K562 (cell line): Measurements from ENCODE around the gene MPZL3. TPM values are rescaled to one million over a fixed set of nuclear protein-coding genes. Genes with fewer than 3 reads are reported as not detected.

Experiments used
- ATAC-seq: fragments of 200-7000 bp; cut with Tn5 transposase; 3 replicates; pipeline ENCODE4 v1.9.1; 2020; ENCODE audit warnings: moderate library complexity
- BruUV-seq: library from RNA; stranded (reverse); fragments of 400-500 nt; replicated peaks from 2 replicates; lab custom pipeline; 2021; lab: Mats Ljungman, UMichigan
- CTCF ChIA-PET: fragments of 300-600 bp; formaldehyde crosslinking; extraction: SDS; loops from one replicate; lab custom pipeline; 2021; ENCODE audit warnings: low intra/inter-chr PET ratio; lab: Yijun Ruan, JAX
- POLR2A ChIA-PET: fragments of 300-600, 350-650 bp; sonication (Branson Sonifier 250); formaldehyde crosslinking; extraction: SDS; loops from one replicate; lab custom pipeline; 2021; ENCODE audit warnings: antibody characterized with exemption, inconsistent platforms; lab: Yijun Ruan, JAX
- DNase-seq, 4 experiments: peaks; one replicate each; pipeline versions ENCODE4 v3.0.0 to v3.0.0-alpha.2; 2011 to 2018; ENCODE audit warnings: low spot score in 3 of 4, mixed read lengths in 3 of 4; ENCODE audit errors: extremely low read depth in 1 of 4
- FAIRE-seq: peaks from 2 replicates; lab custom pipeline; 2011; peaks lifted over from hg19 to GRCh38; lab: Jason Lieb, UNC
- H2AFZ ChIP-seq: 2 replicates; pipeline ENCODE4 v1.6.0; 2011; ENCODE audit warnings: low read depth, low read length, control low read depth, inconsistent platforms
- H3K27ac ChIP-seq: fragments of 200-600 bp; 3 replicates; pipeline ENCODE4 v1.8.0; 2011; ENCODE audit warnings: low read depth, mild to moderate bottlenecking, control low read depth, inconsistent platforms, low read length, moderate library complexity, mixed read lengths; ENCODE audit errors: extremely low read depth
- H3K27me3 ChIP-seq, 2 experiments: fragments of 300-600 bp in 1 of 2; 2 replicates in 1 of 2; 3 replicates in 1 of 2; pipeline versions ENCODE4 v1.6.0 to v1.8.0; 2011; ENCODE audit warnings: inconsistent platforms in 2 of 2, low read length in 2 of 2, mild to moderate bottlenecking in 1 of 2, mixed read lengths in 1 of 2, moderate library complexity in 1 of 2; ENCODE audit not compliant: control insufficient read depth in 2 of 2, insufficient read depth in 2 of 2
- H3K36me3 ChIP-seq: fragments of 300-600 bp; 3 replicates; pipeline ENCODE4 v1.8.0; 2011; ENCODE audit warnings: mild to moderate bottlenecking, low read length, inconsistent platforms; ENCODE audit not compliant: control insufficient read depth, insufficient read depth
- H3K4me1 ChIP-seq, 2 experiments: fragments of 200-600 bp in 1 of 2; replicated peaks in 1 of 2; 2 replicates in 1 of 2; 3 replicates in 1 of 2; pipeline versions ENCODE4 v1.5.1 to v1.8.0; 2011; ENCODE audit warnings: inconsistent platforms in 2 of 2, low read length in 2 of 2, mild to moderate bottlenecking in 1 of 2, mixed read lengths in 1 of 2, moderate library complexity in 1 of 2; ENCODE audit not compliant: control insufficient read depth in 2 of 2, insufficient read depth in 2 of 2
- H3K4me2 ChIP-seq: 2 replicates; pipeline ENCODE4 v1.6.1; 2011; ENCODE audit warnings: low read length, control low read depth, inconsistent platforms, mixed read lengths; ENCODE audit not compliant: insufficient read depth
- H3K4me3 ChIP-seq: fragments of 200-600 bp; sonication (generic), shearing (Covaris generic); 2 replicates; pipeline ENCODE4 v1.5.1; 2016; ENCODE audit warnings: control low read depth, inconsistent platforms
- H3K79me2 ChIP-seq: fragments of 200-600 bp; 3 replicates; pipeline ENCODE4 v1.8.0; 2011; ENCODE audit warnings: low read length, inconsistent platforms; ENCODE audit not compliant: control insufficient read depth, insufficient read depth
- H3K9ac ChIP-seq, 2 experiments: 2 replicates each; pipeline versions ENCODE4 v1.6.0 to v1.6.1; 2011; ENCODE audit warnings: low read depth in 2 of 2, low read length in 2 of 2, control low read depth in 1 of 2, inconsistent platforms in 1 of 2, mild to moderate bottlenecking in 1 of 2, mixed read lengths in 1 of 2; ENCODE audit not compliant: insufficient read depth in 1 of 2
- H3K9me1 ChIP-seq: one replicate; pipeline ENCODE4 v1.6.0; 2011; ENCODE audit warnings: inconsistent platforms, mild to moderate bottlenecking, low read length, moderate library complexity; ENCODE audit not compliant: control insufficient read depth, insufficient read depth
- H3K9me3 ChIP-seq: replicated peaks from 2 replicates; pipeline ENCODE4 v1.5.1; 2011; ENCODE audit warnings: low read depth, low read length, inconsistent platforms; ENCODE audit not compliant: control insufficient read depth, insufficient read depth
- H4K20me1 ChIP-seq: replicated peaks from 2 replicates; pipeline ENCODE4 v1.6.1; 2011; ENCODE audit warnings: low read length, inconsistent platforms, mixed read lengths; ENCODE audit not compliant: control insufficient read depth, insufficient read depth
- ATF1 ChIP-seq, 2 experiments: fragments of 450-650 bp in 1 of 2; IDR thresholded peaks; 2 replicates each; pipeline ENCODE4 v1.6.1; 2016; ENCODE audit warnings: missing compliant biosample characterization in 1 of 2, missing genetic modification characterization in 1 of 2
- ELF1 ChIP-seq: fragments of 200-800 bp; sonication (Bioruptor generic); IDR thresholded peaks from 2 replicates; pipeline ENCODE4 v1.6.1; 2016; ENCODE audit warnings: missing genetic modification characterization, missing compliant biosample characterization
- ETS2 ChIP-seq: IDR thresholded peaks from 2 replicates; pipeline ENCODE4 v1.6.1; 2016; ENCODE audit warnings: borderline replicate concordance, missing genetic modification characterization, mild to moderate bottlenecking, moderate library complexity, missing compliant biosample characterization; ENCODE audit not compliant: poor library complexity, severe bottlenecking
- HLTF ChIP-seq: fragments of 450-650 bp; IDR thresholded peaks from 2 replicates; pipeline ENCODE4 v1.6.1; 2016
- HOXB6 ChIP-seq: fragments of 250-450 bp; sonication (Bioruptor Pico); IDR thresholded peaks from 2 replicates; pipeline ENCODE4 v1.5.1; 2022; ENCODE audit warnings: mild to moderate bottlenecking, borderline replicate concordance
- JUN ChIP-seq, 2 experiments: sonication (generic) in 1 of 2; formaldehyde crosslinking in 1 of 2; IDR thresholded peaks; 2 replicates each; pipeline versions ENCODE4 v1.6.1 to v1.8.0; 2012 to 2022; ENCODE audit warnings: borderline replicate concordance in 2 of 2, mild to moderate bottlenecking in 2 of 2, improper control_type of control experiment in 1 of 2, low read depth in 1 of 2, low read length in 1 of 2, missing genetic modification reagents in 1 of 2
- MEF2D ChIP-seq: conservative IDR thresholded peaks from 2 replicates; pipeline ENCODE4 v1.6.1; 2016; ENCODE audit warnings: low read depth, missing genetic modification characterization, missing compliant biosample characterization
- RB1 ChIP-seq: fragments of 450-650 bp; IDR thresholded peaks from 2 replicates; pipeline ENCODE4 v1.6.1; 2017; ENCODE audit warnings: low read depth, mild to moderate bottlenecking
- RBBP5 ChIP-seq: fragments of 200-600 bp; sonication (generic); IDR thresholded peaks from 2 replicates; pipeline ENCODE4 v1.6.1; 2012; ENCODE audit warnings: borderline replicate concordance, mild to moderate bottlenecking, low read length, control low read depth, inconsistent platforms; ENCODE audit not compliant: insufficient read depth, poor library complexity, severe bottlenecking
- RBFOX2 ChIP-seq: fragments of 200-400 bp; formaldehyde crosslinking; IDR thresholded peaks from 2 replicates; pipeline ENCODE4 v1.6.1; 2017; ENCODE audit warnings: low read depth, mild to moderate bottlenecking, low read length, moderate library complexity
- RUNX1 ChIP-seq: sonication (generic); IDR thresholded peaks from 2 replicates; pipeline ENCODE4 v1.6.1; 2016; ENCODE audit warnings: antibody characterized with exemption, low read depth
- TCFL5 ChIP-seq: fragments of 250-450 bp; sonication (Bioruptor Pico); conservative IDR thresholded peaks from 2 replicates; pipeline ENCODE4 v1.6.1; 2021; ENCODE audit warnings: mild to moderate bottlenecking, moderate library complexity, matching md5 sums
- ZBTB5 ChIP-seq: fragments of 450-650 bp; IDR thresholded peaks from 2 replicates; pipeline ENCODE4 v1.6.1; 2017; ENCODE audit warnings: antibody characterized with exemption
- ZNF224 ChIP-seq: sonication (generic); formaldehyde crosslinking; IDR thresholded peaks from 2 replicates; pipeline ENCODE4 v1.8.0; 2022; ENCODE audit warnings: mild to moderate bottlenecking, missing genetic modification reagents
- ZNF24 ChIP-seq: fragments of 450-650 bp; IDR thresholded peaks from 2 replicates; pipeline ENCODE4 v1.6.1; 2016
- ZNF408 ChIP-seq: fragments of 250-450 bp; sonication (Bioruptor Pico); IDR thresholded peaks from 2 replicates; pipeline ENCODE4 v1.4.0; 2020; ENCODE audit warnings: low read depth, mild to moderate bottlenecking, moderate library complexity
- ZNF41 ChIP-seq: fragments of 250-450 bp; sonication (Bioruptor Pico); conservative IDR thresholded peaks from 2 replicates; pipeline ENCODE4 v1.4.0; 2020; ENCODE audit warnings: mild to moderate bottlenecking
- WGBS: fragments of 100-300 bp; shearing (Covaris generic); methylation state at CpG from one replicate; pipeline ENCODE4 v1.1.6; 2016; ENCODE audit warnings: low coverage, mixed read lengths; ENCODE audit not compliant: insufficient coverage; ENCODE audit errors: missing lambda C conversion rate; 5-methylcytosine and 5-hydroxymethylcytosine counted together
- in situ Hi-C: fragments of 300-500 bp; cut with MboI; formaldehyde crosslinking; loops from 4 replicates; pipeline ENCODE4 v1.15.0; 2018; ENCODE audit warnings: inconsistent platforms, mixed read lengths
- intact Hi-C: fragments of 100-400 bp; cut with micrococcal nuclease; formaldehyde crosslinking; loops from 2 replicates; pipeline ENCODE4 v1.14.2; 2022
- polyA plus RNA-seq, 8 experiments: library from polyadenylated mRNA; depleted of rRNA in 4 of 8; stranded (reverse) in 5 of 8; unstranded in 3 of 8; fragments of >200 nt; fragmentation: Nextera tagmentation in 2 of 8; fragmentation: Illumina TruSeq in 1 of 8; extraction: Ambion mirVana in 2 of 8; extraction: Trizol in 1 of 8; gene quantifications; 2 replicates each; pipeline versions ENCODE4 v1.2.1 to v1.2.3, GENCODE V29; 2011 to 2014; ENCODE audit warnings: inconsistent platforms in 1 of 8, missing spikeins in 1 of 8
- total RNA-seq, 7 experiments: library from RNA; depleted of rRNA in 6 of 7; stranded (reverse); fragments of >200 nt in 6 of 7; fragmentation: Illumina TruSeq in 2 of 7; extraction: Trizol in 2 of 7; gene quantifications; 2 replicates each; pipeline versions ENCODE4 v1.2.1 to v1.2.3, GENCODE V29; 2011 to 2021; ENCODE audit warnings: low replicate concordance in 1 of 7
- TF ChIP-seq, protein P1 (sequence below), 3 experiments: IDR thresholded peaks in 2 of 3; conservative IDR thresholded peaks in 1 of 3; 2 replicates each; pipeline ENCODE4 v1.5.1; 2011 to 2012; ENCODE audit warnings: low read length in 3 of 3, mild to moderate bottlenecking in 3 of 3, control low read depth in 2 of 3, improper control_type of control experiment in 1 of 3, inconsistent platforms in 1 of 3, low read depth in 1 of 3, mixed read lengths in 1 of 3, moderate library complexity in 1 of 3; ENCODE audit not compliant: insufficient read depth in 2 of 3
- TF ChIP-seq, protein P2 (sequence below): fragments of 250-450 bp; sonication (Bioruptor Pico); IDR thresholded peaks from 2 replicates; pipeline ENCODE4 v1.9.0; 2021; ENCODE audit warnings: mild to moderate bottlenecking

MPZL3 gene
- total and polyA plus RNA-seq, 9 of the 15 experiments (the other 6 are each of a cell fraction or from before 2014, with no cell fraction given) = 0.97 to 2.9 (median 1.6) TPM

DNA sequence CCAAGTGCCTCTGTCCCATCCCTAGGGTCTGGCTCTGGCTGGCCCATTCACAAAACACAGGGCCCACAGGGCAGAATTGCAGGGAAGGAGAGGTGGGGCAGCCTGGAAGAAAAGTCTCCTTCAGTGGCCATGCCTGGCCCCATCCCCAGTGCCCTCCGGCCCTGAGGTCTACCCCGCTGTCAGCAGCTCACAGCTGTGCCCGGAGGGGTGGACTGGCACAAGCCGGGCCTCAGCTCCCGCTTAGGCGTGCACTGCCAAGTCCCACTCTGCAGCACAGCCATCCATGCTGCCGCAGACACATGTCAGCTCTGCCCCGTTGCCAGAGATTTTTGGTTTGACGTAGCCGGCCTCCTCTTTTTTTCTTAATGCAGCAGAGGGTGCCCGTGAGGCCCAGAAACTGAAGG is 71.9 kb downstream of the MPZL3 start:
- TF ChIP-seq JUN (IDR thresholded peaks at IDR 0.05; ENCODE audit: borderline replicate concordance, low read depth, low read length) (no peak), JUN (CRISPR knock-in tag; IDR thresholded peaks at IDR 0.05; ENCODE audit: borderline replicate concordance) (no peak), MEF2D (no peak), ETS2 (tag) (no peak), RBFOX2 (no peak), RBBP5 (no peak), RB1 (no peak), ZNF24 (no peak), ZBTB5 (no peak), TCFL5 (CRISPR knock-in tag) (no peak), RUNX1 (no peak), HOXB6 (no peak), ZNF41 (CRISPR knock-in tag) (no peak), HLTF (no peak), ELF1 (tag) (no peak), ATF1 (CRISPR knock-in tag; IDR thresholded peaks at IDR 0.05) (no peak), ATF1 (tag; IDR thresholded peaks at IDR 0.05) (no peak), ZNF408 (CRISPR knock-in tag) (no peak), ZNF224 (CRISPR knock-in tag) (no peak)
- TF ChIP-seq, protein P1, sequence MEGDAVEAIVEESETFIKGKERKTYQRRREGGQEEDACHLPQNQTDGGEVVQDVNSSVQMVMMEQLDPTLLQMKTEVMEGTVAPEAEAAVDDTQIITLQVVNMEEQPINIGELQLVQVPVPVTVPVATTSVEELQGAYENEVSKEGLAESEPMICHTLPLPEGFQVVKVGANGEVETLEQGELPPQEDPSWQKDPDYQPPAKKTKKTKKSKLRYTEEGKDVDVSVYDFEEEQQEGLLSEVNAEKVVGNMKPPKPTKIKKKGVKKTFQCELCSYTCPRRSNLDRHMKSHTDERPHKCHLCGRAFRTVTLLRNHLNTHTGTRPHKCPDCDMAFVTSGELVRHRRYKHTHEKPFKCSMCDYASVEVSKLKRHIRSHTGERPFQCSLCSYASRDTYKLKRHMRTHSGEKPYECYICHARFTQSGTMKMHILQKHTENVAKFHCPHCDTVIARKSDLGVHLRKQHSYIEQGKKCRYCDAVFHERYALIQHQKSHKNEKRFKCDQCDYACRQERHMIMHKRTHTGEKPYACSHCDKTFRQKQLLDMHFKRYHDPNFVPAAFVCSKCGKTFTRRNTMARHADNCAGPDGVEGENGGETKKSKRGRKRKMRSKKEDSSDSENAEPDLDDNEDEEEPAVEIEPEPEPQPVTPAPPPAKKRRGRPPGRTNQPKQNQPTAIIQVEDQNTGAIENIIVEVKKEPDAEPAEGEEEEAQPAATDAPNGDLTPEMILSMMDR (IDR thresholded peaks at IDR 0.05 in 2 of 3, conservative IDR thresholded peaks at IDR 0.05 in 1 of 3; ENCODE audit: insufficient read depth in 2 of 3, low read depth in 1 of 3, low read length in 3 of 3) = no peak
- TF ChIP-seq, protein P2, sequence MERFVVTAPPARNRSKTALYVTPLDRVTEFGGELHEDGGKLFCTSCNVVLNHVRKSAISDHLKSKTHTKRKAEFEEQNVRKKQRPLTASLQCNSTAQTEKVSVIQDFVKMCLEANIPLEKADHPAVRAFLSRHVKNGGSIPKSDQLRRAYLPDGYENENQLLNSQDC (CRISPR knock-in tag) = no peak
- FAIRE-seq = no peak
- no peak overlapping the region for H3K27ac ChIP-seq
- in situ Hi-C loops = no loop called here
- intact Hi-C loops = no loop called here
- peak overlapping the region in 1 of 2 experiments; percentile 57; a peak in 1 of 4 replicates for H3K9ac ChIP-seq
- no peak overlapping the region for H3K4me3 ChIP-seq
- H3K4me1 ChIP-seq = peaks cover 0 to 5% of the 10 kb centered on the region in 2 experiments; a peak in 1 of 5 replicates
- H3K4me2 ChIP-seq = no peak overlapping the region
- POLR2A ChIA-PET = interaction anchor here (1.6 kb wide), 1 partner anchor 9 kb away, joined by 4 read pairs; no protein-coding TSS in a partner anchor
- 2% methylated on average over 8 of the region's 11 CpGs for WGBS
- H3K27me3 ChIP-seq = peaks cover 32 to 56% of the 10 kb centered on the region in 2 experiments
- H3K9me3 ChIP-seq = no peaks in the 10 kb centered on the region
- no peaks in the 10 kb centered on the region for H4K20me1 ChIP-seq
- CTCF ChIA-PET = no interaction called here
- no peaks in the 10 kb centered on the region for H3K36me3 ChIP-seq
- DNase-seq = peak in 1 of 4 experiments; percentile 20
- peak; percentile 85 for ATAC-seq
- no peaks in the 10 kb centered on the region for H3K79me2 ChIP-seq
- BruUV-seq = no TSS peak
- H3K9me1 ChIP-seq = no peaks in the 10 kb centered on the region
- H2AFZ ChIP-seq = no peak overlapping the region
